Activated CD8-positive, alpha-beta memory T cell treated with anti-CD3 and anti-CD28 coated beads for 1 hour (primary cell): ENCODE data around the gene FAU.
A peak's percentile ranks its signal among the peaks of the same experiment; 100 is the strongest.
"Not testable (repeated sequence)": the region's sequence is repeated elsewhere in the genome, so short reads cannot be mapped to it uniquely, and the experiment has no call there.

ENCODE experiments used
- DNase-seq, 2 donors: peaks; one replicate each; pipeline ENCODE4 v3.0.0-alpha.2; 2020; ENCODE audit warnings: low read depth in 1 of 2; ENCODE audit errors: extremely low read depth in 1 of 2

The FAU gene

GRCh38 chr11:65121865-65122696, at the start of gene FAU, which contains the start of gene MRPL49:
FAU (minus strand) TSS chr11:65122134; CDS start chr11:65121813, 321 bp downstream.
MRPL49 (plus strand) TSS chr11:65122321; CDS start chr11:65122347, 26 bp downstream.
- DNase-seq = peak; percentile 95 to 97

- DNase-seq = no peak
Measured at GRCh38 chr11:65170058-65170534, 48.2 kb upstream of the FAU start, which contains the start of gene SPDYC. SPDYC (plus strand) TSS chr11:65170233; CDS start chr11:65171358, 1,125 bp downstream.

- no peak for DNase-seq
Measured at GRCh38 chr11:65169164-65169641, 47.3 kb upstream of the FAU start.

- no peak for DNase-seq
Measured at GRCh38 chr11:65167656-65168055, 45.7 kb upstream of the FAU start.

GRCh38 chr11:65166893-65167292, 45.0 kb upstream of the FAU start:
- no peak for DNase-seq

GRCh38 chr11:65165410-65166317, 43.7 kb upstream of the FAU start:
- no peak for DNase-seq

- DNase-seq = no peak
Measured at GRCh38 chr11:65163684-65164083, 41.8 kb upstream of the FAU start.

GRCh38 chr11:65160643-65161042, 38.7 kb upstream of the FAU start:
- no peak for DNase-seq

GRCh38 chr11:65159012-65159411, 37.1 kb upstream of the FAU start:
- no peak for DNase-seq

GRCh38 chr11:65157336-65157735, 35.4 kb upstream of the FAU start:
- no peak for DNase-seq

- DNase-seq = no peak
Measured at GRCh38 chr11:65156926-65157325, 35.0 kb upstream of the FAU start.

- DNase-seq = no peak
Measured at GRCh38 chr11:65156256-65156655, 34.3 kb upstream of the FAU start.

GRCh38 chr11:65152122-65152521, 30.2 kb upstream of the FAU start:
- DNase-seq = no peak

GRCh38 chr11:65151331-65151899, 29.5 kb upstream of the FAU start:
- DNase-seq = no peak

- DNase-seq = no peak
Measured at GRCh38 chr11:65150509-65151299, 28.8 kb upstream of the FAU start.

GRCh38 chr11:65150131-65150508, 28.2 kb upstream of the FAU start:
- DNase-seq = not testable (repeated sequence)

GRCh38 chr11:65148657-65149056, 26.7 kb upstream of the FAU start:
- no peak for DNase-seq

- DNase-seq = no peak
Measured at GRCh38 chr11:65147352-65148075, 25.6 kb upstream of the FAU start.

- DNase-seq = no peak
Measured at GRCh38 chr11:65141896-65142494, 20.1 kb upstream of the FAU start.
